Subcutaneous preadipocyte (primary cell): ENCODE data around the gene TMEM260. TPM values are rescaled to one million over a fixed set of nuclear protein-coding genes. Genes with fewer than 3 reads are reported as not detected.

ENCODE experiments used
- total RNA-seq: library from RNA; depleted of rRNA; stranded (reverse); fragments of >200 nt; gene quantifications from 2 replicates; pipeline ENCODE4 v1.2.3, GENCODE V29; 2012

TMEM260 gene
- 10.7 and 17.8 TPM in 2 replicates for total RNA-seq

DNA sequence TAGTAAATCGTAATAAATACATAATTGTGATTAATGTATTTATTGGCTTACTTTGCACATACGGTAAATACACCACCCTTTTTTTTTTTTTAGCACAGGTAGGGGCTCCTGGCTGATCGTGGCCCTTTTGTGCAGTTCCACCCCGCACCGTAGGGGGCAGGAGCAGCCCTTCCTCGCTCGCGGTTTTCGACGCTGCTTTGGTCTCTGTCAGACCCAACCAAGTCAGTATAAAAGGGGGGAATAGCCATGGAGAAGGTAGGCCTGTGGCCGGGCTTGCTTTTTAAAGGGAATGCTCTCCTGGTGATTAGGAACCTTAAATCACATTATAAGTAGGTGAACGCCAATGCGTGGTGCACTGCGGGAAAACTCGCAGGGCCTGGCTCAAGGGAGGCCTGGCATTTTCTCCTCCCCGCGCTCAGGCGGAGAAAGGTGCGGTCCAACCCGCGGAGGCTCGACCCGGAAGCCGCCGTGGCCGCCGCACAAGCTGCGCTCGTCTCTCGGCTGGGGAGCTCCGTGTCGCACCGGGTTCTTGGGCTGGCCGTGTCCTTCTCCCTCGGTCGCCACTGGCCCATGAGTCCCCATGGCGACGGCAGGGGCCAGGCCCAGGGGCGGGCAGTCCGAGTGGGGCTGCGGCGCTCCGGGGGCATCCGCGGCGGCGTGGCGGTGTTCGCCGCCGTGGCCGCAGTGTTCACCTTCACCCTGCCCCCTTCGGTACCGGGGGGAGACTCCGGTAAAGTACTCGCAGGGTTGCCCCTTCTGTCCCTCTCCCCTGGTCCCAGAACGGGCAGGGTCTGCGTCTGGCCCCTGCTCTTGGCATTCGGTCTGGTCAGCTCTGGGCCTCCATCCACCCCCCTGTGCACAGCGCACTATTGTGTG is at the start of gene TMEM260:
Gene TMEM260, plus strand, starts transcription at position 454 of the 876 bp plus-strand sequence. Its CDS starts 117 bp downstream, at position 571.

Other genes starting within 250 kb of the TMEM260 start
- not detected in 2 replicates for gene OTX2, start 230.7 kb downstream of the TMEM260 start, total RNA-seq